SK-N-MC (cell line): ENCODE measurements around the gene THADA.

Experiments
- EZH2 ChIP-seq: fragments of 200-600 bp; sonication (generic); IDR thresholded peaks from one replicate; pipeline ENCODE4 v1.6.1; 2017; ENCODE audit warnings: antibody characterized with exemption
- POLR2AphosphoS5 ChIP-seq: IDR thresholded peaks from 2 replicates; pipeline ENCODE4 v1.6.1; 2012; ENCODE audit warnings: mild to moderate bottlenecking, low read depth, low read length, borderline replicate concordance

DNA sequence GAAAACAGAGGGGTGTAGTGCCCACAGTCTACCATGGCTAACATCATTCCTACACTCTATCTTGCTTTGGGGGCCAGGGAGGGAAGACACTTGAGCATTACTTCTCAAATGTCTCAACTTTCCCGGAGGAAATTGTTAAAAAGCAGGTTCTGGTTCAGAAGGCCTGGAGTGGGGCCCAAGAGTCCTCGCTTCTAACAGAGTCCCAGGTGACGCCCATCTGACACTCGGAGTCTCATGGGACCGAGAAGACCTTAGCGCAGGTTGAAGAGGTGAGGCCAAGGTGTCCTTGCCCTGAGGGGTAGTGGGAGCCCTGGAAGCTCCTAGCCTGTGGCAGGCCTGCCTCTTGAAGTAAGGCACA is 409.5 kb downstream of the THADA start:
- TF ChIP-seq POLR2AphosphoS5 (no peak), EZH2 (no peak)
